ENCODE results near the gene CDH20. TPM values are rescaled to one million over a fixed set of nuclear protein-coding genes. Genes with fewer than 3 reads are reported as not detected.
A peak's percentile ranks its signal among the peaks of the same experiment; 100 is the strongest.

The CDH20 gene
- total RNA-seq, 1 experiment from 2014 or later, result not detected

- no TSS peak for BruUV-seq (replicated peaks)
- Mint-ChIP-seq H3K27ac (ENCODE audit: low read depth, unreplicated experiment) (no peak overlapping the region), H3K27me3 (ENCODE audit: insufficient read depth, unreplicated experiment) (no peaks in the 10 kb centered on the region), H3K9me3 (ENCODE audit: unreplicated experiment) (peaks cover 5% of the 10 kb centered on the region), H3K36me3 (ENCODE audit: insufficient read depth, unreplicated experiment) (peaks cover 6% of the 10 kb centered on the region), H3K4me1 (ENCODE audit: insufficient read depth, unreplicated experiment) (peaks cover 19% of the 10 kb centered on the region), H3K4me3 (ENCODE audit: unreplicated experiment) (no peak overlapping the region)
- no peak for TF ChIP-seq CTCF (IDR thresholded peaks at IDR 0.05; ENCODE audit: unreplicated experiment)
- DNase-seq (ENCODE audit: unreplicated experiment), result no peak
- ChIA-PET POLR2A (interaction anchor here (0.7 kb wide), 1 partner anchor 284 kb away, joined by 3 read pairs; no protein-coding TSS in a partner anchor), CTCF (interaction anchor here (1.1 to 1.4 kb wide), 2 partner anchors 19 to 348 kb away, joined by 3 to 4 read pairs; no protein-coding TSS in a partner anchor)
- intact Hi-C loops (cut with micrococcal nuclease), result no loop called here
Observed at GRCh38 chr18:61545281-61546245, 212.3 kb downstream of the CDH20 start.

- Mint-ChIP-seq H3K4me3 (ENCODE audit: unreplicated experiment) (no peak overlapping the region), H3K27ac (ENCODE audit: low read depth, unreplicated experiment) (no peak overlapping the region), H3K9me3 (ENCODE audit: unreplicated experiment) (no peaks in the 10 kb centered on the region), H3K4me1 (ENCODE audit: insufficient read depth, unreplicated experiment) (peaks cover 10% of the 10 kb centered on the region), H3K27me3 (ENCODE audit: insufficient read depth, unreplicated experiment) (no peaks in the 10 kb centered on the region), H3K36me3 (ENCODE audit: insufficient read depth, unreplicated experiment) (peaks cover 6% of the 10 kb centered on the region)
- intact Hi-C loops (cut with micrococcal nuclease), result no loop called here
- TF ChIP-seq CTCF (IDR thresholded peaks at IDR 0.05; ENCODE audit: unreplicated experiment), result no peak
- ChIA-PET CTCF (interaction anchor here (0.8 to 1.4 kb wide), 2 partner anchors 44 to 347 kb away, joined by 4 read pairs; no protein-coding TSS in a partner anchor), POLR2A (no interaction called here)
- BruUV-seq (replicated peaks), result no TSS peak
- peak; percentile 83 for DNase-seq (ENCODE audit: unreplicated experiment)
Observed at GRCh38 chr18:61546590-61546989, 213.4 kb downstream of the CDH20 start.

- Mint-ChIP-seq H3K9me3 (ENCODE audit: unreplicated experiment) (no peaks in the 10 kb centered on the region), H3K36me3 (ENCODE audit: insufficient read depth, unreplicated experiment) (no peaks in the 10 kb centered on the region), H3K4me1 (ENCODE audit: insufficient read depth, unreplicated experiment) (no peaks in the 10 kb centered on the region), H3K27me3 (ENCODE audit: insufficient read depth, unreplicated experiment) (no peaks in the 10 kb centered on the region), H3K27ac (ENCODE audit: low read depth, unreplicated experiment) (no peak overlapping the region), H3K4me3 (ENCODE audit: unreplicated experiment) (no peak overlapping the region)
- BruUV-seq (replicated peaks), result no TSS peak
- no peak for DNase-seq (ENCODE audit: unreplicated experiment)
- no peak for TF ChIP-seq CTCF (IDR thresholded peaks at IDR 0.05; ENCODE audit: unreplicated experiment)
- ChIA-PET POLR2A (no interaction called here), CTCF (interaction anchor here (0.5 to 2.1 kb wide), 10 partner anchors 28 to 905 kb away, joined by 3 to 7 read pairs (median 4); no protein-coding TSS in a partner anchor)
- intact Hi-C loops (cut with micrococcal nuclease), result no loop called here
Observed at GRCh38 chr18:61549416-61549815, 216.2 kb downstream of the CDH20 start.

- Mint-ChIP-seq H3K4me3 (ENCODE audit: unreplicated experiment) (no peak overlapping the region), H3K4me1 (ENCODE audit: insufficient read depth, unreplicated experiment) (no peaks in the 10 kb centered on the region), H3K9me3 (ENCODE audit: unreplicated experiment) (no peaks in the 10 kb centered on the region), H3K27ac (ENCODE audit: low read depth, unreplicated experiment) (peak overlapping the region; percentile 59), H3K36me3 (ENCODE audit: insufficient read depth, unreplicated experiment) (no peaks in the 10 kb centered on the region), H3K27me3 (ENCODE audit: insufficient read depth, unreplicated experiment) (no peaks in the 10 kb centered on the region)
- intact Hi-C loops (cut with micrococcal nuclease), result loop anchor here (2.0 kb wide), 1 partner anchor 345 kb away; no protein-coding TSS in a partner anchor
- no peak for TF ChIP-seq CTCF (IDR thresholded peaks at IDR 0.05; ENCODE audit: unreplicated experiment)
- no TSS peak for BruUV-seq (replicated peaks)
- POLR2A ChIA-PET, result no interaction called here
- DNase-seq (ENCODE audit: unreplicated experiment), result no peak
- CTCF ChIA-PET, result interaction anchor here (0.6 to 2.1 kb wide), 9 partner anchors 28 to 581 kb away, joined by 3 to 7 read pairs (median 4); no protein-coding TSS in a partner anchor
Observed at GRCh38 chr18:61549889-61550288, 216.7 kb downstream of the CDH20 start.

All from MCF 10A (cell line).